ENCODE measurements around the gene NR1H3. TPM values are rescaled to one million over a fixed set of nuclear protein-coding genes. Genes with fewer than 3 reads are reported as not detected.

Gene NR1H3
- total RNA-seq, 2 experiments from 2014 or later = 6.2 to 14.7 TPM

- no peaks in the 10 kb centered on the region for H4K20me1 ChIP-seq (ENCODE audit: insufficient read depth, low read length)
- no peak for DNase-seq (ENCODE audit: low spot score)
- POLR2A ChIA-PET = no interaction called here
- H3K27ac ChIP-seq (ENCODE audit: low read depth, low read length, poor library complexity, severe bottlenecking) = no peak overlapping the region
- no peaks in the 10 kb centered on the region for H3K9me2 ChIP-seq (ENCODE audit: insufficient read depth, low read length)
- no peak overlapping the region for H3K4me2 ChIP-seq (ENCODE audit: low read length)
- no peak overlapping the region for H3K4me3 ChIP-seq (ENCODE audit: low read depth, low read length, poor library complexity, severe bottlenecking)
- CTCF ChIA-PET (ENCODE audit: unreplicated experiment) = no interaction called here
- H3K36me3 ChIP-seq (ENCODE audit: insufficient read depth, low read length) = peaks cover 97% of the 10 kb centered on the region
- intact Hi-C loops (cut with micrococcal nuclease; ENCODE audit: unreplicated experiment) = no loop called here
- no peaks in the 10 kb centered on the region for H3K79me2 ChIP-seq (ENCODE audit: insufficient read depth, low read depth, low read length)
- no peak overlapping the region for H2AFZ ChIP-seq (ENCODE audit: low read length)
- BruUV-seq (replicated peaks) = no TSS peak
- no peaks in the 10 kb centered on the region for H3K9me3 ChIP-seq (ENCODE audit: low read length)
- no peaks in the 10 kb centered on the region for H3K4me1 ChIP-seq (ENCODE audit: insufficient read depth, low read length, poor library complexity, severe bottlenecking)
- TF ChIP-seq CTCF (conservative IDR thresholded peaks at IDR 0.05; ENCODE audit: low read length) (no peak), EZH2phosphoT487 (IDR thresholded peaks at IDR 0.05; ENCODE audit: borderline replicate concordance, low read depth, low read length) (no peak)
These were observed 28.4 kb downstream of the NR1H3 start for GRCh38 chr11:47285969-47286770.

DNA sequence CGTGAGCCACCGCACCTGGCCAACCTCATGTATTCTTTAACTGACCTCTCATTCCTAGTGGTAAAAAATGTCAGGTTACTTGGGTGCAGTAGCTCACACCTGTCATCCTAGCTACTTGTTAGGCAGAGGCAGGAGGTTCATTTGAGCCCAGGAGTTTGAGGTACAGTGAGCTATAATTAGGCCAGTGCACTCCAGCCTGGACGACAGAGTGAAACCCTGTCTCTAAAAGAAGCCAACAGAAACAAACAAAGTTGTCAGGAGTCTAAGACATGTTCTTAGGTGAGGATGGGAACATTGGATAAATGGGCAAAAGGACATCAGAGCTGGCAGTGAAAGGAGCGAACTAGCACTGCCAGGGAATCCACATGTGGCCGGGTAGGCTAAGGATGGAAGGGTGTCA is 30.3 kb downstream of the NR1H3 start:
- no peaks in the 10 kb centered on the region for H4K20me1 ChIP-seq (ENCODE audit: insufficient read depth, low read length)
- ChIA-PET CTCF (ENCODE audit: unreplicated experiment) (no interaction called here), POLR2A (interaction anchor here (0.9 kb wide), 1 partner anchor 33 kb away, joined by 3 read pairs; no protein-coding TSS in a partner anchor)
- no peaks in the 10 kb centered on the region for H3K79me2 ChIP-seq (ENCODE audit: insufficient read depth, low read depth, low read length)
- no peak overlapping the region for H3K4me3 ChIP-seq (ENCODE audit: low read depth, low read length, poor library complexity, severe bottlenecking)
- DNase-seq (ENCODE audit: low spot score) = no peak
- no peak overlapping the region for H3K27ac ChIP-seq (ENCODE audit: low read depth, low read length, poor library complexity, severe bottlenecking)
- intact Hi-C loops (cut with micrococcal nuclease; ENCODE audit: unreplicated experiment) = no loop called here
- peaks cover 99% of the 10 kb centered on the region for H3K36me3 ChIP-seq (ENCODE audit: insufficient read depth, low read length)
- H3K9me2 ChIP-seq (ENCODE audit: insufficient read depth, low read length) = no peaks in the 10 kb centered on the region
- no peak overlapping the region for H3K4me2 ChIP-seq (ENCODE audit: low read length)
- no peak for TF ChIP-seq CTCF (conservative IDR thresholded peaks at IDR 0.05; ENCODE audit: low read length)
- TF ChIP-seq EZH2phosphoT487 (IDR thresholded peaks at IDR 0.05; ENCODE audit: borderline replicate concordance, low read depth, low read length) = no peak
- H2AFZ ChIP-seq (ENCODE audit: low read length) = no peak overlapping the region
- H3K9me3 ChIP-seq (ENCODE audit: low read length) = no peaks in the 10 kb centered on the region
- no TSS peak for BruUV-seq (replicated peaks)
- H3K4me1 ChIP-seq (ENCODE audit: insufficient read depth, low read length, poor library complexity, severe bottlenecking) = no peaks in the 10 kb centered on the region

- no peak for TF ChIP-seq CTCF (conservative IDR thresholded peaks at IDR 0.05; ENCODE audit: low read length)
- TF ChIP-seq EZH2phosphoT487 (IDR thresholded peaks at IDR 0.05; ENCODE audit: borderline replicate concordance, low read depth, low read length) = no peak
- Histone ChIP-seq H4K20me1 (ENCODE audit: insufficient read depth, low read length) (no peaks in the 10 kb centered on the region), H3K4me3 (ENCODE audit: low read depth, low read length, poor library complexity, severe bottlenecking) (no peak overlapping the region), H3K9me3 (ENCODE audit: low read length) (no peaks in the 10 kb centered on the region), H3K79me2 (ENCODE audit: insufficient read depth, low read depth, low read length) (no peaks in the 10 kb centered on the region), H3K27ac (ENCODE audit: low read depth, low read length, poor library complexity, severe bottlenecking) (no peak overlapping the region), H3K4me1 (ENCODE audit: insufficient read depth, low read length, poor library complexity, severe bottlenecking) (no peaks in the 10 kb centered on the region), H3K36me3 (ENCODE audit: insufficient read depth, low read length) (peaks cover 92% of the 10 kb centered on the region), H2AFZ (ENCODE audit: low read length) (no peak overlapping the region), H3K9me2 (ENCODE audit: insufficient read depth, low read length) (no peaks in the 10 kb centered on the region), H3K4me2 (ENCODE audit: low read length) (no peak overlapping the region)
- BruUV-seq (replicated peaks) = no TSS peak
- intact Hi-C loops (cut with micrococcal nuclease; ENCODE audit: unreplicated experiment) = no loop called here
- ChIA-PET POLR2A (interaction anchor here (0.5 kb wide), 1 partner anchor 62 kb away, joined by 4 read pairs; no protein-coding TSS in a partner anchor), CTCF (ENCODE audit: unreplicated experiment) (no interaction called here)
- DNase-seq (ENCODE audit: low spot score) = no peak
These were observed 32.1 kb downstream of the NR1H3 start for GRCh38 chr11:47289856-47290255.

Measured in OCI-LY7 (cell line).